IMR-90 (cell line): Measurements from ENCODE around the gene EFHD1. TPM values are rescaled to one million over a fixed set of nuclear protein-coding genes. Genes with fewer than 3 reads are reported as not detected.

Experiments
- ATAC-seq: fragments of 200-7000 bp; cut with Tn5 transposase; 2 replicates; pipeline ENCODE4 v1.9.1; 2020; ENCODE audit warnings: low read depth, mild to moderate bottlenecking, moderate library complexity
- BruUV-seq: library from RNA; stranded (reverse); fragments of 400-500 nt; replicated peaks from 2 replicates; lab custom pipeline; 2021; lab: Mats Ljungman, UMichigan
- CTCF ChIA-PET: fragments of 300-600 bp; formaldehyde crosslinking; extraction: SDS; loops from one replicate; lab custom pipeline; 2021; ENCODE audit warnings: antibody characterized with exemption; lab: Yijun Ruan, JAX
- POLR2A ChIA-PET: fragments of 300-600 bp; sonication (Branson Sonifier 250); formaldehyde crosslinking; loops from one replicate; lab custom pipeline; 2022; ENCODE audit warnings: antibody characterized with exemption; ENCODE audit not compliant: unreplicated experiment; lab: Charles Lee
- DNase-seq: peaks from one replicate; pipeline ENCODE4 v3.0.0; 2013
- H2AFZ ChIP-seq: replicated peaks from 2 replicates; pipeline ENCODE3; 2013; ENCODE audit warnings: low read length, mild to moderate bottlenecking; ENCODE audit not compliant: poor library complexity
- H2AK5ac ChIP-seq: 2 replicates; pipeline ENCODE4 v1.6.1; 2013; ENCODE audit warnings: low read depth, low read length, inconsistent platforms
- H2AK9ac ChIP-seq: replicated peaks from 2 replicates; pipeline ENCODE3; 2013; ENCODE audit warnings: mild to moderate bottlenecking, low read depth, low read length, moderate library complexity; ENCODE audit not compliant: poor library complexity
- H2BK120ac ChIP-seq: 2 replicates; pipeline ENCODE4 v1.6.1; 2013; ENCODE audit warnings: low read depth, low read length, inconsistent platforms
- H2BK15ac ChIP-seq: 3 replicates; pipeline ENCODE4 v1.6.1; 2013; ENCODE audit warnings: low read depth, low read length, inconsistent platforms
- H2BK20ac ChIP-seq: 2 replicates; pipeline ENCODE4 v1.6.1; 2013; ENCODE audit warnings: low read depth, mild to moderate bottlenecking, inconsistent platforms, low read length, moderate library complexity
- H2BK5ac ChIP-seq: 2 replicates; pipeline ENCODE4 v1.6.1; 2013; ENCODE audit warnings: mild to moderate bottlenecking, low read depth, low read length, inconsistent platforms; ENCODE audit not compliant: poor library complexity, severe bottlenecking
- H3K14ac ChIP-seq: replicated peaks from 2 replicates; pipeline ENCODE4 v1.6.1; 2013; ENCODE audit warnings: low read depth, low read length, inconsistent platforms
- H3K18ac ChIP-seq: 2 replicates; pipeline ENCODE4 v1.6.1; 2013; ENCODE audit warnings: low read depth, low read length, control low read depth
- H3K23ac ChIP-seq: 2 replicates; pipeline ENCODE4 v1.6.1; 2013; ENCODE audit warnings: low read depth, low read length, inconsistent platforms
- H3K27ac ChIP-seq: 2 replicates; pipeline ENCODE4 v1.5.1; 2013; ENCODE audit warnings: mild to moderate bottlenecking, control low read depth, low read length; ENCODE audit not compliant: insufficient read depth
- H3K27me3 ChIP-seq: 2 replicates; pipeline ENCODE4 v1.6.1; 2013; ENCODE audit warnings: low read length; ENCODE audit not compliant: control insufficient read depth, insufficient read depth
- H3K36me3 ChIP-seq: 2 replicates; pipeline ENCODE4 v1.6.1; 2013; ENCODE audit warnings: low read length, mixed read lengths; ENCODE audit not compliant: control insufficient read depth, insufficient read depth
- H3K4ac ChIP-seq: 2 replicates; pipeline ENCODE4 v1.6.1; 2013; ENCODE audit warnings: low read depth, low read length, inconsistent platforms
- H3K4me1 ChIP-seq: 2 replicates; pipeline ENCODE4 v1.6.1; 2013; ENCODE audit warnings: low read length, mixed read lengths; ENCODE audit not compliant: control insufficient read depth, insufficient read depth
- H3K4me2 ChIP-seq: 2 replicates; pipeline ENCODE4 v1.6.1; 2013; ENCODE audit warnings: low read depth, mild to moderate bottlenecking, control low read depth, low read length, moderate library complexity
- H3K4me3 ChIP-seq: 2 replicates; pipeline ENCODE4 v1.5.1; 2013; ENCODE audit warnings: low read depth, mild to moderate bottlenecking, control low read depth, low read length, moderate library complexity; ENCODE audit not compliant: insufficient read depth
- H3K56ac ChIP-seq: 2 replicates; pipeline ENCODE4 v1.6.1; 2013; ENCODE audit warnings: low read length, inconsistent platforms; ENCODE audit not compliant: insufficient read depth; ENCODE audit errors: extremely low read depth
- H3K79me1 ChIP-seq, 2 experiments: 2 replicates each; pipeline ENCODE4 v1.6.1; 2013; ENCODE audit warnings: low read length in 2 of 2, inconsistent platforms in 1 of 2, low read depth in 1 of 2
- H3K9ac ChIP-seq: 2 replicates; pipeline ENCODE4 v1.6.1; 2013; ENCODE audit warnings: low read depth, low read length, control low read depth
- H3K9me1 ChIP-seq: 2 replicates; pipeline ENCODE4 v1.6.1; 2013; ENCODE audit warnings: low read length, inconsistent platforms; ENCODE audit not compliant: insufficient read depth
- H3K9me3 ChIP-seq: 2 replicates; pipeline ENCODE4 v1.6.1; 2013; ENCODE audit warnings: low read length; ENCODE audit not compliant: control insufficient read depth, insufficient read depth
- H4K20me1 ChIP-seq: 2 replicates; pipeline ENCODE4 v1.6.1; 2013; ENCODE audit warnings: low read length, inconsistent platforms; ENCODE audit not compliant: insufficient read depth
- H4K5ac ChIP-seq: 2 replicates; pipeline ENCODE4 v1.6.1; 2013; ENCODE audit warnings: mild to moderate bottlenecking, low read depth, low read length, control low read depth
- H4K8ac ChIP-seq, 2 experiments: 2 replicates each; pipeline ENCODE4 v1.6.1; 2013; ENCODE audit warnings: low read depth in 2 of 2, low read length in 2 of 2, control low read depth in 1 of 2, inconsistent platforms in 1 of 2
- H4K91ac ChIP-seq: 2 replicates; pipeline ENCODE4 v1.6.1; 2013; ENCODE audit warnings: low read depth, low read length, inconsistent platforms; ENCODE audit not compliant: insufficient read depth
- BHLHE40 ChIP-seq: fragments of 150-350 bp; IDR thresholded peaks from 2 replicates; pipeline ENCODE4 v1.6.1; 2016; ENCODE audit warnings: mild to moderate bottlenecking, low read depth, low read length
- CEBPB ChIP-seq: IDR thresholded peaks from 2 replicates; pipeline ENCODE4 v1.6.1; 2012; ENCODE audit warnings: low read depth, low read length, improper control_type of control experiment
- CHD1 ChIP-seq: IDR thresholded peaks from 2 replicates; pipeline ENCODE4 v1.6.1; 2012; ENCODE audit warnings: low read depth, low read length, improper control_type of control experiment
- FOS ChIP-seq: fragments of 150-350 bp; IDR thresholded peaks from 2 replicates; pipeline ENCODE4 v1.6.1; 2016; ENCODE audit warnings: low read depth, low read length
- MAFK ChIP-seq: IDR thresholded peaks from 2 replicates; pipeline ENCODE4 v1.6.1; 2012; ENCODE audit warnings: low read depth, low read length, improper control_type of control experiment
- MAZ ChIP-seq: IDR thresholded peaks from 2 replicates; pipeline ENCODE4 v1.6.1; 2012; ENCODE audit warnings: low read depth, mild to moderate bottlenecking, low read length, improper control_type of control experiment, moderate library complexity, borderline replicate concordance
- NFE2L2 ChIP-seq: fragments of 150-350 bp; IDR thresholded peaks from 2 replicates; pipeline ENCODE4 v1.6.1; 2016; ENCODE audit warnings: low read depth, mild to moderate bottlenecking, low read length
- POLR2A ChIP-seq: IDR thresholded peaks from 2 replicates; pipeline ENCODE4 v1.6.1; 2012; ENCODE audit warnings: mild to moderate bottlenecking, low read depth, low read length
- RAD21 ChIP-seq: IDR thresholded peaks from 2 replicates; pipeline ENCODE4 v1.6.1; 2012; ENCODE audit warnings: low read length, improper control_type of control experiment
- RCOR1 ChIP-seq: IDR thresholded peaks from 2 replicates; pipeline ENCODE4 v1.6.1; 2012; ENCODE audit warnings: mild to moderate bottlenecking, low read length, improper control_type of control experiment; ENCODE audit not compliant: insufficient replicate concordance
- RFX5 ChIP-seq: IDR thresholded peaks from 2 replicates; pipeline ENCODE4 v1.8.0; 2012; ENCODE audit warnings: low read depth, mild to moderate bottlenecking, low read length, moderate library complexity
- SMC3 ChIP-seq: fragments of 150-350 bp; IDR thresholded peaks from 2 replicates; pipeline ENCODE4 v1.6.1; 2016; ENCODE audit warnings: low read depth, mild to moderate bottlenecking, antibody characterized with exemption, low read length, moderate library complexity
- WGBS, 2 experiments: methylation state at CpG; one replicate each; pipeline versions ENCODE4 v1.1.5 to v1.1.7; 2013; ENCODE audit warnings: missing lambda C conversion rate in 2 of 2; ENCODE audit not compliant: insufficient read length in 1 of 2; ENCODE audit errors: extremely low coverage in 2 of 2; 5-methylcytosine and 5-hydroxymethylcytosine counted together
- dilution Hi-C: fragments of 300-500 bp; cut with HindIII; formaldehyde crosslinking; loops from one replicate; pipeline ENCODE4 v1.14.3; 2018; ENCODE audit warnings: low sequenced_read_pairs; ENCODE audit not compliant: unreplicated experiment
- in situ Hi-C: fragments of 300-500 bp; cut with MboI; formaldehyde crosslinking; loops from 3 replicates; pipeline ENCODE4 v1.14.3; 2019; ENCODE audit warnings: low sequenced_read_pairs, inconsistent platforms, mixed read lengths
- intact Hi-C: fragments of 100-400 bp; cut with micrococcal nuclease; formaldehyde crosslinking; loops from 2 replicates; pipeline ENCODE4 v1.10.0; 2022
- polyA plus RNA-seq, 3 experiments: library from polyadenylated mRNA; depleted of rRNA; stranded (reverse); fragments of >200 nt; gene quantifications; 2 replicates each; pipeline ENCODE4 v1.2.3, GENCODE V29; 2012; ENCODE audit warnings: low replicate concordance in 1 of 3
- total RNA-seq: library from RNA; depleted of rRNA; stranded (reverse); fragments of >200 nt; gene quantifications from 2 replicates; pipeline ENCODE4 v1.2.3, GENCODE V29; 2012
- TF ChIP-seq, protein P1 (sequence below): fragments of 150-350 bp; IDR thresholded peaks from 2 replicates; pipeline ENCODE4 v1.6.1; 2017; ENCODE audit warnings: mild to moderate bottlenecking, antibody characterized with exemption, low read length, low read depth
- TF ChIP-seq, protein P2 (sequence below): conservative IDR thresholded peaks from 2 replicates; pipeline ENCODE4 v1.5.1; 2012; ENCODE audit warnings: mild to moderate bottlenecking, low read depth, low read length, improper control_type of control experiment
- TF ChIP-seq, protein P3 (sequence below): fragments of 150-350 bp; IDR thresholded peaks from 2 replicates; pipeline ENCODE4 v1.6.1; 2016; ENCODE audit warnings: low read depth, mild to moderate bottlenecking, low read length, moderate library complexity, borderline replicate concordance

The EFHD1 gene
- total and polyA plus RNA-seq, 2 of the 4 experiments (the other 2 are of a cell fraction): 0.27 TPM; not detected in 1

GRCh38 chr2:232697807-232698110, 64.4 kb downstream of the EFHD1 start:
- ChIA-PET CTCF (no interaction called here), POLR2A (no interaction called here)
- H3K4me3 ChIP-seq: peak overlapping the region; percentile 78
- WGBS, 2 experiments: 0% methylated on average over 3 of the region's 11 CpGs; no CpG with 5 or more reads in 1 of the 2 experiments
- peak overlapping the region; percentile 93 for H2AK9ac ChIP-seq
- H2AFZ ChIP-seq: peak overlapping the region; percentile 84
- no peak overlapping the region for H2BK20ac ChIP-seq
- H3K27ac ChIP-seq: peak overlapping the region; percentile 66
- H2BK15ac ChIP-seq: no peak overlapping the region
- no peaks in the 10 kb centered on the region; the same call in 1 of the 2 replicates for H3K27me3 ChIP-seq
- peaks cover 3 to 35% of the 10 kb centered on the region in 2 experiments for H3K79me1 ChIP-seq
- peak overlapping the region; percentile 40 for H3K23ac ChIP-seq
- 0 out of 2 replicates have a peak, but pooled peaks cover 2% of the 10 kb centered on the region for H3K9me1 ChIP-seq
- no peak overlapping the region; the same call in 1 of the 2 replicates for H3K18ac ChIP-seq
- peak overlapping the region; percentile 99 for H3K4me2 ChIP-seq
- H3K56ac ChIP-seq: 0 out of 2 replicates have a peak overlapping the region, but pooled peaks have one; percentile 36
- peak overlapping the region; percentile 63 to 69; a peak in 2 of 4 replicates for H4K8ac ChIP-seq
- 0 out of 2 replicates have a peak, but pooled peaks cover 2% of the 10 kb centered on the region for H3K36me3 ChIP-seq
- peak; percentile 8 for ATAC-seq
- TF ChIP-seq SMC3 (no peak), RCOR1 (no peak), RAD21 (no peak), BHLHE40 (no peak), CHD1 (no peak), NFE2L2 (no peak), MAFK (no peak), FOS (no peak), CEBPB (no peak), POLR2A (no peak), MAZ (no peak), RFX5 (no peak)
- TF ChIP-seq, protein P1, sequence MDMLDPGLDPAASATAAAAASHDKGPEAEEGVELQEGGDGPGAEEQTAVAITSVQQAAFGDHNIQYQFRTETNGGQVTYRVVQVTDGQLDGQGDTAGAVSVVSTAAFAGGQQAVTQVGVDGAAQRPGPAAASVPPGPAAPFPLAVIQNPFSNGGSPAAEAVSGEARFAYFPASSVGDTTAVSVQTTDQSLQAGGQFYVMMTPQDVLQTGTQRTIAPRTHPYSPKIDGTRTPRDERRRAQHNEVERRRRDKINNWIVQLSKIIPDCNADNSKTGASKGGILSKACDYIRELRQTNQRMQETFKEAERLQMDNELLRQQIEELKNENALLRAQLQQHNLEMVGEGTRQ: no peak
- TF ChIP-seq, protein P2, sequence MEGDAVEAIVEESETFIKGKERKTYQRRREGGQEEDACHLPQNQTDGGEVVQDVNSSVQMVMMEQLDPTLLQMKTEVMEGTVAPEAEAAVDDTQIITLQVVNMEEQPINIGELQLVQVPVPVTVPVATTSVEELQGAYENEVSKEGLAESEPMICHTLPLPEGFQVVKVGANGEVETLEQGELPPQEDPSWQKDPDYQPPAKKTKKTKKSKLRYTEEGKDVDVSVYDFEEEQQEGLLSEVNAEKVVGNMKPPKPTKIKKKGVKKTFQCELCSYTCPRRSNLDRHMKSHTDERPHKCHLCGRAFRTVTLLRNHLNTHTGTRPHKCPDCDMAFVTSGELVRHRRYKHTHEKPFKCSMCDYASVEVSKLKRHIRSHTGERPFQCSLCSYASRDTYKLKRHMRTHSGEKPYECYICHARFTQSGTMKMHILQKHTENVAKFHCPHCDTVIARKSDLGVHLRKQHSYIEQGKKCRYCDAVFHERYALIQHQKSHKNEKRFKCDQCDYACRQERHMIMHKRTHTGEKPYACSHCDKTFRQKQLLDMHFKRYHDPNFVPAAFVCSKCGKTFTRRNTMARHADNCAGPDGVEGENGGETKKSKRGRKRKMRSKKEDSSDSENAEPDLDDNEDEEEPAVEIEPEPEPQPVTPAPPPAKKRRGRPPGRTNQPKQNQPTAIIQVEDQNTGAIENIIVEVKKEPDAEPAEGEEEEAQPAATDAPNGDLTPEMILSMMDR: no peak
- TF ChIP-seq, protein P3, sequence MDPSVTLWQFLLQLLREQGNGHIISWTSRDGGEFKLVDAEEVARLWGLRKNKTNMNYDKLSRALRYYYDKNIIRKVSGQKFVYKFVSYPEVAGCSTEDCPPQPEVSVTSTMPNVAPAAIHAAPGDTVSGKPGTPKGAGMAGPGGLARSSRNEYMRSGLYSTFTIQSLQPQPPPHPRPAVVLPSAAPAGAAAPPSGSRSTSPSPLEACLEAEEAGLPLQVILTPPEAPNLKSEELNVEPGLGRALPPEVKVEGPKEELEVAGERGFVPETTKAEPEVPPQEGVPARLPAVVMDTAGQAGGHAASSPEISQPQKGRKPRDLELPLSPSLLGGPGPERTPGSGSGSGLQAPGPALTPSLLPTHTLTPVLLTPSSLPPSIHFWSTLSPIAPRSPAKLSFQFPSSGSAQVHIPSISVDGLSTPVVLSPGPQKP: no peak
- no TSS peak for BruUV-seq
- H4K20me1 ChIP-seq: peaks cover 21% of the 10 kb centered on the region
- H3K14ac ChIP-seq: peak overlapping the region; percentile 10
- H2BK5ac ChIP-seq: peak overlapping the region; percentile 28
- dilution Hi-C loops (no loop called here), intact Hi-C loops (loop anchor here (2.0 kb wide), 1 partner anchor 553 kb away; the partner anchor contains the start of gene ATG16L1), in situ Hi-C loops (no loop called here)
- no peak overlapping the region for H2BK120ac ChIP-seq
- peak overlapping the region; percentile 37 for H4K5ac ChIP-seq
- H4K91ac ChIP-seq: peak overlapping the region; percentile 13; the same call in 1 of the 2 replicates
- peaks cover 6% of the 10 kb centered on the region for H3K4me1 ChIP-seq
- H2AK5ac ChIP-seq: peak overlapping the region; percentile 67
- peak overlapping the region; percentile 95 for H3K9ac ChIP-seq
- peak overlapping the region; percentile 65 for H3K4ac ChIP-seq
- no peak for DNase-seq
- no peaks in the 10 kb centered on the region for H3K9me3 ChIP-seq
